ENCODE results near the gene MKRN1. TPM values are rescaled to one million over a fixed set of nuclear protein-coding genes. Genes with fewer than 3 reads are reported as not detected.

The MKRN1 gene
- total and polyA plus RNA-seq, 8 donors = 21.0 to 102 (median 49.8) TPM

GRCh38 chr7:140494867-140495266 lies 15.6 kb upstream of the MKRN1 start:
- TF ChIP-seq EP300 (IDR thresholded peaks at IDR 0.05) = no peak
- no peak for TF ChIP-seq POLR2AphosphoS5 (IDR thresholded peaks at IDR 0.05)
- no peak for TF ChIP-seq CTCF (IDR thresholded peaks at IDR 0.05)
- TF ChIP-seq POLR2A (IDR thresholded peaks at IDR 0.05) = no peak
- WGBS, 5 donors = 89 to 92% (median 90%) methylated on average over 9 of the region's 9 CpGs
- no peak for DNase-seq
- H3K4me3 ChIP-seq = no peak overlapping the region
- no peaks in the 10 kb centered on the region for H3K36me3 ChIP-seq
- no peaks in the 10 kb centered on the region for H3K4me1 ChIP-seq
- no peaks in the 10 kb centered on the region for H3K27me3 ChIP-seq
- H3K9me3 ChIP-seq = no peaks in the 10 kb centered on the region
- no peak overlapping the region for H3K27ac ChIP-seq
- intact Hi-C loops (cut with DNase I; ENCODE audit: low total_unique reads) = no loop called here

- intact Hi-C loops (cut with DNase I; ENCODE audit: low total_unique reads) = no loop called here
Observed at GRCh38 chr7:140489026-140489359, 9.7 kb upstream of the MKRN1 start.

GRCh38 chr7:140485500-140486265 lies 6.4 kb upstream of the MKRN1 start:
- TF ChIP-seq POLR2A (IDR thresholded peaks at IDR 0.05) = no peak
- H3K27ac ChIP-seq = peak overlapping the region in 1 of 5 donors; percentile 11
- H3K4me1 ChIP-seq = no peaks in the 10 kb centered on the region
- intact Hi-C loops (cut with DNase I; ENCODE audit: low total_unique reads) = no loop called here
- no peaks in the 10 kb centered on the region for H3K36me3 ChIP-seq
- H3K27me3 ChIP-seq = no peaks in the 10 kb centered on the region
- peak in 1 of 2 donors; percentile 32 for DNase-seq
- no peaks in the 10 kb centered on the region for H3K9me3 ChIP-seq
- H3K4me3 ChIP-seq = no peak overlapping the region
- whole genome bisulfite sequencing, 5 donors = 56 to 71% (median 63%) methylated on average over 14 of the region's 14 CpGs

More at GRCh38 chr7:140489026-140489359, 9.7 kb upstream of the MKRN1 start:
- TF ChIP-seq CTCF (IDR thresholded peaks at IDR 0.05) (no peak), EP300 (IDR thresholded peaks at IDR 0.05) (no peak), POLR2A (IDR thresholded peaks at IDR 0.05) (no peak), POLR2AphosphoS5 (IDR thresholded peaks at IDR 0.05) (no peak)
- Histone ChIP-seq H3K27ac (no peak overlapping the region), H3K36me3 (no peaks in the 10 kb centered on the region), H3K9me3 (no peaks in the 10 kb centered on the region), H3K4me1 (no peaks in the 10 kb centered on the region), H3K4me3 (no peak overlapping the region), H3K27me3 (no peaks in the 10 kb centered on the region)
- WGBS, 5 donors = 65 to 89% (median 85%) methylated on average over 2 of the region's 2 CpGs
- DNase-seq = no peak

GRCh38 chr7:140484951-140485499 lies 5.7 kb upstream of the MKRN1 start:
- Histone ChIP-seq H3K4me3 (no peak overlapping the region), H3K9me3 (no peaks in the 10 kb centered on the region), H3K36me3 (no peaks in the 10 kb centered on the region), H3K27me3 (no peaks in the 10 kb centered on the region), H3K27ac (peak overlapping the region in 1 of 5 donors; percentile 11), H3K4me1 (peaks cover 0 to under 1% (median under 1%) of the 10 kb centered on the region in 4 donors)
- TF ChIP-seq CTCF (IDR thresholded peaks at IDR 0.05) (no peak), EP300 (IDR thresholded peaks at IDR 0.05) (no peak), POLR2AphosphoS5 (IDR thresholded peaks at IDR 0.05) (no peak), POLR2A (IDR thresholded peaks at IDR 0.05) (no peak)
- intact Hi-C loops (cut with DNase I; ENCODE audit: low total_unique reads) = no loop called here
- 64 to 68% (median 66%) methylated on average over 5 of the region's 5 CpGs for WGBS, 5 donors
- DNase-seq = no peak

DNA sequence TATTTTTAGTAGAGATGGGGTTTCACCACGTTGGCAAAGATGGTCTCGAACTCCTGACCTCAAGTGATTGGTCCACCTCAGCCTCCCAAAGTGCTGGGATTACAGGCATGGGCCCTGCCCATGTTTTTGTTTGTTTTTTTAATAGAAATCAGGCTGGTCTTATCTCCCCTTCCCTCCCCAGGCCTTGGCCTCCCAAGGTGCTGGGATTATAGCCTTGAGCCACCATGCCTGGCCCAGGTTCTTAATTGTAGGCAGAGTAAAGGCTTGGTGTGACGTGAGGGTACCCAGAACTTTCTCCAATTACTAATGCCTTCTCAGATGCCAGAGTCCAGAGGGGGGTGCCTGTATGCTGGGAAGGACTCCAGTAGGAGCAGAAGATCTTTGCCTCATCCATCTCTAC lies 5.2 kb upstream of the MKRN1 start:
- H3K36me3 ChIP-seq = no peaks in the 10 kb centered on the region
- no peak overlapping the region for H3K4me3 ChIP-seq
- no peak overlapping the region for H3K27ac ChIP-seq
- TF ChIP-seq POLR2A (IDR thresholded peaks at IDR 0.05) = no peak
- TF ChIP-seq EP300 (IDR thresholded peaks at IDR 0.05) = no peak
- TF ChIP-seq CTCF (IDR thresholded peaks at IDR 0.05) = no peak
- TF ChIP-seq POLR2AphosphoS5 (IDR thresholded peaks at IDR 0.05) = no peak
- 86 to 93% (median 88%) methylated on average over 3 of the region's 3 CpGs for WGBS, 5 donors
- H3K27me3 ChIP-seq = no peaks in the 10 kb centered on the region
- H3K9me3 ChIP-seq = no peaks in the 10 kb centered on the region
- peaks cover 5 to 6% (median 6%) of the 10 kb centered on the region in 4 donors for H3K4me1 ChIP-seq
- no peak for DNase-seq
- intact Hi-C loops (cut with DNase I; ENCODE audit: low total_unique reads) = no loop called here

Data from stomach (tissue), 9 donors.